ENCODE measurements around the gene VWF. TPM values are rescaled to one million over a fixed set of nuclear protein-coding genes. Genes with fewer than 3 reads are reported as not detected.
A peak's percentile ranks its signal among the peaks of the same experiment; 100 is the strongest.
"Not testable (repeated sequence)": the region's sequence is repeated elsewhere in the genome, so short reads cannot be mapped to it uniquely, and the experiment has no call there.

Gene VWF
- under 1 TPM; 0.24 to 0.25 TPM for total RNA-seq

DNA sequence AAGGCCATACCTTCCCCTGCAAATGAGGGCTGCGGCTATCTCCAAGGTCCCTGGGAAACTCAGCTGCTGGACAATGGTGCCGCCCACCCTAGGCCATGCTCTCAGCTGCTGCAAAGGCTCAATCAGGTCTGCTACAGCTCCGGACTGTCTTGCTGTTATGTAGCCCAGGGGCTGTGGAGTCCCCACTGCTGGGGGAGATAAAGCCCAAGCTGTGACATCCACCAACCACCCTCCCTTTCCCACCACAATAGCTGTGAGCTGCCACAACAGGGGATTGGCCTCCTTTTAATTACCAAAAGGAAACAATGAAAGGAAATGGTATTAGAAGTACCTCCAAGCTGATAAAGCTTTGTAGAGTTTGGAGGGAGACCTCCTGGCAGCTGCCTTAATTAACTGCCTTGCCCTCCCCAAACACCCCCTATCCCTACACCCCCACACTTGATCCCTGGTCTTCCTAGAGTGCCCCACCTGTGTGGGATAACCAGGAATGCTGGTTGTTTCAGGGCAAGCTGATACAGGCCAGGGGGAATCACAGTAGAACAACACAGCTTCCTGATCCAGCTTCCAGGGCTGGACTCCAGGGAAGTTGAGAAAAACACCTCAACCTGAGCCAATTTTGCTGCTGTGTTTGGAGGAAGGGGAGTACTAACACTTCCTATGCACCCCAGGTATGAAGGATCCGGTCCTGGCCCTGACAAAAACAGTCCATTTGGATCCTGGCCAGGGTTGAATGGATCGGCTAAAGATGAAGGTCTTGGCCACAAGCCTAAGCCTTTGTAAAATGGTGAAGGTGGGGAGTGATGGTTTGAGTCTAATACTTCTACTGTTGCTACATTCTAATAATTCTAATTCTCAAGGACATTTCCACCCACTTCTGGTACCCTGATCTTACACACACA, at the start of gene VWF:
VWF (minus strand) TSS at position 260 of the 899 bp plus-strand sequence. CDS start 1,474 bp downstream, outside the sequence.
- Mint-ChIP-seq H3K27ac (no peak within 1 kb of the TSS), H3K4me3 (no peak within 1 kb of the TSS), H3K27me3 (no peaks in the 10 kb centered on the region), H3K36me3 (no peaks in the 10 kb centered on the region), H3K9me3 (no peaks in the 10 kb centered on the region), H3K4me1 (no peaks in the 10 kb centered on the region)
- no peak for DNase-seq

DNA sequence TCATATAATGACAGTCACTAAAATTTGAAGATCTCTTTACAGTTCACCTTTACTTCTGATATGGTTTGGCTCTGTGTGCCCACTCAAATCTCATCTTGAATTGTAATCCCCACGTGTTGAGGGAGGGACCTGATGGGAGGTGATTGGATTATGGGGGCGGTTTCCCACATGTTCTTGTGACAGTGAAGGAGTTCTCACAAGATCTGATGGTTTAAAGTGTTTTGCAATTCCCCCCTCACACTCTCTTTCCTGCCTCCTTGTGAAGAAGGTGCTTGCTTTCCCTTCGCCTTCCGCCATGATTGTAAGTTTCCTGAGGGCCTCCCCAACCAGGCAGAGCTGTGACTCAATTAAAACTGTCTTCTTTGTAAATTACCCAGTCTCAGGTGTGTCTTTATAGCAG, 48.4 kb upstream of the VWF start:
- no peak overlapping the region for H3K4me3 Mint-ChIP-seq
- no peaks in the 10 kb centered on the region for H3K27me3 Mint-ChIP-seq
- no peak for DNase-seq
- H3K36me3 Mint-ChIP-seq: no peaks in the 10 kb centered on the region
- H3K4me1 Mint-ChIP-seq: peaks cover 19% of the 10 kb centered on the region
- no peaks in the 10 kb centered on the region for H3K9me3 Mint-ChIP-seq
- no peak overlapping the region for H3K27ac Mint-ChIP-seq

DNA sequence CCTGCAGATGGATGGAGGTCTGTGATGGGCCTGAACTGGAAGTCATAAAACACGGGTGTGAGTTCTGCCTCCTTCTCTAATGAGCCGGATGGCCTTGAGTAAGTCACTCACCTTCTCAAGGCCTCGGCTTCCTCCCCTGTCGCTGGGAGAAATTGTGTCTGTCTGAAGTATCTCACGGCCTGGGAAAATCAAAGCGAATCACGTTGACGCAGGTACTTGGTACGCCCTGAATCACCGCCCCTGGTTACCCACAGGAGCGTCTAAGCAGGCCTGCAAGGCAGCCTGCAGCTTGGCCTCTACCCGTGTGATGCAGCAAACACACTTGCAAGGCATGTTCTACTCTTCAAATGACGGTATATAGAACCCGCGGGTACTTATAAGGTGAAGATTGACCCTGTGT, 47.6 kb upstream of the VWF start:
- Mint-ChIP-seq H3K36me3 (no peaks in the 10 kb centered on the region), H3K27me3 (no peaks in the 10 kb centered on the region), H3K27ac (no peak overlapping the region), H3K4me1 (peaks cover 27% of the 10 kb centered on the region), H3K4me3 (no peak overlapping the region), H3K9me3 (no peaks in the 10 kb centered on the region)
- no peak for DNase-seq

DNA sequence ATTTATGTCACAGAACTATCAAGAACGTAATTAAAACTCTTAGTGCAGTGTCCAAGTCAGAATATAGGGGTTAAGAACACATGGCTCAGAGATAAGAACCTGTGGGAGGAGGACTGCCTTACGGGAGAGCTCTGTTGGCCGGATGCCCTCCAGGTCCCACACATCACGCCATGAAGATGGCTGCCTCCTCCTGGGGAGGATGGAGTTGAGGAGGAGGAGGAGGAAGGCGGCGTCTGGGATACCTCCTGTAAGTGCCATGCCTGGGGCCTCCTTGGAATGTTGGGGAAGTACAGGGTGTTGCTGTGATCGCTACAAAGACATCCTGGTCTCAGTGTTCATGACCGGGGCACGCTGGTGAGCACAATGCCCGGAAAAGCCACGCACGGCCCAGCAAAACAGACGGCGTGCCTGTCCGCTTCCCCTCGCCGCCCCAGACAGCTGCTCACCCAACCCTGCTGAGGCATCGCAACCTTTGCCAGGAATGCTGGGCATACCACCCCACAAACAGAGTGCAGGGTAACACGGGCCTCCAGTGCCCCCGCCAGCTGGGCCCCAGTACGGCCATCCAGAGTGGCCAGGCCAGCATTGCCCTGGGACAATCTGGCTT, 47.0 kb upstream of the VWF start:
- H3K4me1 Mint-ChIP-seq: peaks cover 33% of the 10 kb centered on the region

DNA sequence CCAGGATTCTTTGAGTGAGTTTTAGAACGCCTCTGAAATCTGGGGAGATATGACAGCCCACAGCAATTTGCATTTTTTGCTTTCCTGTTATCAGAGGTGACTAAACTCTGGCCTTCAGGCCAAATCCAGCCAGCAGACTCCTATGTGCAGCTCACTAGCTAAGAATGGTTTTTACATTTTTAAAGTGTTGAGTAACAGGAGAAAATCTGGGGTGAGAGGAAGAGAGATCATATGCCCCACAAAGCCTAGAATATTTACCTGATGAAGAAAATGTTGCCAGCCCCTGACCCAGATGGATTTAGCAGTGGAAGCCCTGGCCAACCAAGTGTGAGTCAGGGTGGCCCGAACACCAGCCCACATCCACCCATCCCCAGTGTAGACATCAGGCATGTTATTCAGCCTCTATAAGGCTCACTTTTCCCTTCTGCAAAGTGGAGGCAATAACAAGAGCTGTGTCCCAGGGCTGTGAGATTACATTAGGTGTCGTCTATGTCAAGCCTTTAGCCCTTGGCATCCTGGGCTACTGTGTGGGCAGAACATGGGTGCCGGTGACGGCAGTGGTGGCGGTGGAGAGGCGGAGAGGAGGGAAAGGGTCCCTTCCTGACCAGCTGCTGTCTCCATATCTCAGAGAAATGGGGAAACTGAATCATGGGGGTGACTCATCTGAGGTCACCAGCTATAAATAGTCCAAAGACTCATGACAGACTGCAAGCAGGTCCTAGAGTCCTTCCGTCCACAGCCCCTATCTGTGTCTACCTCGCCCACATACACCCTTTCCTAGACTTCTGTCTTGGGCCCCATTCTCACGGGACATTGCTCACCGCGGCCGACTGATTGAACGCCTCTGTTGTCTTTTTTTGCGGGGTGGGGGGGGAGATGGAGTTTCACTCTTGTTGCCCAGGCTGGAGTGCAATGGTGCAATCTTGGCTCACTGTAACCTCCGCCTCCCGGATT, 43.1 kb upstream of the VWF start:
- H3K27me3 Mint-ChIP-seq: no peaks in the 10 kb centered on the region
- peak overlapping the region; percentile 96 for H3K27ac Mint-ChIP-seq
- H3K36me3 Mint-ChIP-seq: no peaks in the 10 kb centered on the region
- peaks cover 33% of the 10 kb centered on the region for H3K4me1 Mint-ChIP-seq
- no peaks in the 10 kb centered on the region for H3K9me3 Mint-ChIP-seq
- peak; percentile 87 for DNase-seq
- peak overlapping the region; percentile 42 for H3K4me3 Mint-ChIP-seq

More for the DNA sequence above, 47.0 kb upstream of the VWF start:
- no peak overlapping the region for H3K4me3 Mint-ChIP-seq
- DNase-seq: no peak
- H3K9me3 Mint-ChIP-seq: no peaks in the 10 kb centered on the region
- no peak overlapping the region for H3K27ac Mint-ChIP-seq
- no peaks in the 10 kb centered on the region for H3K36me3 Mint-ChIP-seq
- no peaks in the 10 kb centered on the region for H3K27me3 Mint-ChIP-seq

DNA sequence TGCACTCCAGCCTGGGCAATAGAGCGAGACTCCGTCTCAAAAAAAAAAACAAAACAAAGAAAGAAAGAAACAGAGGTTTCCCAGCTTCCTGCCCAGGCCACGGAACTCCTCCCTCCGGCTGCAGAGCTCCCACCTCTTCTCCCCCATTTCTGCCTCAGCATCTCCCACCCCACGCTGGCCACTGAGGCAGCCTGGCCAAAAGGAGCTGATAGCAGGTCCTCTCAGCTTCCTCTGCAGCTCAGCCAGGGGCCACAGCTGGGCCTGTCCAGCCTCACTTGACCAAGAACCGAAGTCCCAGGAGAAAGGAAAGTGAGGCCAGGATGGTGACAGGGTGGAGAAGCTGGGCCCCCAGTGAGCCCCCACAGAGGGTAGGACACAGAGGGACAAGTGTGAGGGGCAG, 42.3 kb upstream of the VWF start:
- DNase-seq: no peak
- peak overlapping the region; percentile 96 for H3K27ac Mint-ChIP-seq
- no peak overlapping the region for H3K4me3 Mint-ChIP-seq

DNA sequence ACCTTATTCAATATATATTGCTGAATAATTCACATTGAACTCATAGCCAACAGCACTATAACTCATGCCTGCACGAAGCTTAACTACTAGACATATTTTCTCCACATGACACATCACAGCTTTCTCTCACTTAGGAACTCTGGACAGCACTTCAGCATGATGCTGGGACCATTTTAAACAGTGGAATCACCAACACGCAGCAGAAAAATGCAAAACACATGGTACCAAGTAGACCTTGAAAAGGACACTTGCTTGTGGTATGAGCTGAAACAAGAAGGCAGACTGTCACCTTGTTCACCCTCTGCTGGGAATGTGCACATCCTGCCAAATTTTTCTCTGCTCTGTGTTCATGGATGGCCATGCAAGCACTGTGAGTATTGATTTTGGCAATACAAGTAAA, 40.9 kb upstream of the VWF start:
- no peak overlapping the region for H3K27ac Mint-ChIP-seq
- no peaks in the 10 kb centered on the region for H3K9me3 Mint-ChIP-seq
- no peak for DNase-seq
- H3K36me3 Mint-ChIP-seq: no peaks in the 10 kb centered on the region
- no peaks in the 10 kb centered on the region for H3K27me3 Mint-ChIP-seq
- peaks cover 39% of the 10 kb centered on the region for H3K4me1 Mint-ChIP-seq
- H3K4me3 Mint-ChIP-seq: no peak overlapping the region

More for the DNA sequence above, 42.3 kb upstream of the VWF start:
- no peaks in the 10 kb centered on the region for H3K9me3 Mint-ChIP-seq
- H3K36me3 Mint-ChIP-seq: no peaks in the 10 kb centered on the region
- H3K27me3 Mint-ChIP-seq: no peaks in the 10 kb centered on the region
- H3K4me1 Mint-ChIP-seq: peaks cover 33% of the 10 kb centered on the region

DNA sequence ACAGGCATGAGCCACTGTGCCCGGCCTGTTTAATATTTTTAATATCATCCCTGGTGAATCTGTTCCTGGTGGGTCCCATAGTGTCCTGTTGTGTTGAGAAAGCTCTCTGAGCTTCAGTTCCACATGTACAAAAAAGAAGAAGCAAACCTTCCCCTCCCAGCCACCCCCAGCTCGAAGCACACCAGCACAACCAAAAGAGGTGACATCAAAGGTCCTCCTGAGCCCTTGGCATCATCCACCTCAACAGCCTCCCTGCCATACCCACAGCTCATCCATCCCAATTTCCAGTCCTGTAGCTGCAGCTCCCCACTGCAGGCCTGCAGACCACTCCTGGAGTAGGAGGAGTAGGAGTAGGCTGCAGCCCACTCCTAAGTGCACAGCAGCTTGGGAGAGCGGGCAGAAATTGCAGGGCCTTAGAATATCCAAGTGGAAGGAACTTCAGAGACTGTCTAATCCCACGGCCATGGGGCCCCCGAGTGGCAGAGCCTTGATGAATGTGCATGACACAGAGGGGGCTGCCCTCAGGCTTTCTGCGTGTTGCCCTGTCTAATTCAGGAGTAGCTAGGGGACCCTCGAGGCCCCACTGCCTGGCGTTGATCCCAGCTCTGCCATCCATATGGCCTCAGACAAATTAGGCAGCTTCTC, 39.1 kb upstream of the VWF start:
- H3K9me3 Mint-ChIP-seq: no peaks in the 10 kb centered on the region

DNA sequence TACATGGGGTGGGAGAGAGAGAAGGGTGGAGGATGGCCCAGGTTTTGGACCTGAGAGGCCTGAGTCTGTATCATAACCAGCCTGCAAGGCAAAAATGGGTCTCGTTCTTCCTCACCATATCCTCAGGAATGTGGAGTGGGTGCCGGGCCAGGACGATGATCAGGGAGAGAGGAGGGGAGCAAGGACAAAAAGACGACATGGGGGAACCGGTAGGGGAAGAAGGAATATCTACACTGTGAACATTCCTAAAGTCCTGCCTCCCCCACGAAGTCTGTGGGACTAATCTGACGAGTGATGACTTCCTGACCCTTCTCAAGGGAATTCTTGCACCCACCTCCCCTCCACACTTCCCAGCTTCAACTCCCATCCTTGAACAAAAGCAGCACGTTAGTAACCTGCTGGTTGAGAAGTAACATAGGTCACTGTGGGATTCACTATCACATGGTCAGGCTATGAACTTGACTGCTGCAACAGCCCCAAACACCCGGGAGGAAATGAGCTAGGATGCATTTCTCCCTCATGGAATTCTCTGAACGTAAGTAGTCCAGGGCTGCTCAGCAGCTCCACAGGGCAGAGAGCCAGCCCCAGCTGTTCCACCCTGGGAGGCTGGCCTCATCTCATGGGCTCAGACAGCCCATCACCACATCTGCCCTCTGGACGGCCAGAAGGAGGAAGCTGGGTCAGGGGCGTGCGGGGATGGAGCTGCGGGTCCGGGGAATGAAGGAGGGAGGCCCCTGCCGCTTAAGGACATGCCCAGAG, 36.8 kb upstream of the VWF start:
- Mint-ChIP-seq H3K9me3 (no peaks in the 10 kb centered on the region), H3K4me3 (no peak overlapping the region), H3K4me1 (peaks cover 23% of the 10 kb centered on the region), H3K27ac (no peak overlapping the region), H3K27me3 (no peaks in the 10 kb centered on the region), H3K36me3 (no peaks in the 10 kb centered on the region)
- no peak for DNase-seq

More for the DNA sequence above, 39.1 kb upstream of the VWF start:
- Mint-ChIP-seq H3K4me3 (no peak overlapping the region), H3K27me3 (no peaks in the 10 kb centered on the region), H3K27ac (no peak overlapping the region), H3K4me1 (peaks cover 36% of the 10 kb centered on the region), H3K36me3 (no peaks in the 10 kb centered on the region)
- no peak for DNase-seq

DNA sequence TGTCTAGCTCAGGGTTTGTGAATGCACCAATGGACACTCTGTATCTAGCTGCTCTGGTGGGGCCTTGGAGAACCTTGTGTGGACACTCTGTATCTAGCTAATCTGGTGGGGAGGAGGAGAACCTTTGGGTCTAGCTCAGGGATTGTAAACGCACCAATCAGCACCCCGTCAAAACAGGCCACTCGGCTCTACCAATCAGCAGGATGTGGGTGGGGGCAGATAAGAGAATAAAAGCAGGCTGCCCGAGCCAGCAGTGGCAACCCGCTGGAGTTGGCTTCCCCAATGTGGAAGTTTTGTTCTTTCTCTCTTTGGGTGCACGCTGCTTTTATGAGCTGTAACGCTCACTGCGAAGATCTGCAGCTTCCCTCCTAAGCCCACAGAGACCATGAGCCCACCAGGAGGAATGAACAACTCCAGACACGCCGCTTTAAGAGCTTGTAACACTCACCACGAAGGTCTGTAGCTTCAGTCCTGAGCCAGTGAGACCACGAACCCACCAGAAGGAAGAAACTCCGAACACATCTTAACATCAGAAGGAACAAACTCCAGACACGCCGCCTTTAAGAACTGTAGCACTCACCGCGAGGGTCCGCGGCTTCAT, 35.7 kb upstream of the VWF start:
- not testable (repeated sequence) for H3K36me3 Mint-ChIP-seq, H3K9me3 Mint-ChIP-seq, H3K27me3 Mint-ChIP-seq, DNase-seq, H3K4me3 Mint-ChIP-seq, H3K27ac Mint-ChIP-seq
- peaks cover 23% of the 10 kb centered on the region for H3K4me1 Mint-ChIP-seq

DNA sequence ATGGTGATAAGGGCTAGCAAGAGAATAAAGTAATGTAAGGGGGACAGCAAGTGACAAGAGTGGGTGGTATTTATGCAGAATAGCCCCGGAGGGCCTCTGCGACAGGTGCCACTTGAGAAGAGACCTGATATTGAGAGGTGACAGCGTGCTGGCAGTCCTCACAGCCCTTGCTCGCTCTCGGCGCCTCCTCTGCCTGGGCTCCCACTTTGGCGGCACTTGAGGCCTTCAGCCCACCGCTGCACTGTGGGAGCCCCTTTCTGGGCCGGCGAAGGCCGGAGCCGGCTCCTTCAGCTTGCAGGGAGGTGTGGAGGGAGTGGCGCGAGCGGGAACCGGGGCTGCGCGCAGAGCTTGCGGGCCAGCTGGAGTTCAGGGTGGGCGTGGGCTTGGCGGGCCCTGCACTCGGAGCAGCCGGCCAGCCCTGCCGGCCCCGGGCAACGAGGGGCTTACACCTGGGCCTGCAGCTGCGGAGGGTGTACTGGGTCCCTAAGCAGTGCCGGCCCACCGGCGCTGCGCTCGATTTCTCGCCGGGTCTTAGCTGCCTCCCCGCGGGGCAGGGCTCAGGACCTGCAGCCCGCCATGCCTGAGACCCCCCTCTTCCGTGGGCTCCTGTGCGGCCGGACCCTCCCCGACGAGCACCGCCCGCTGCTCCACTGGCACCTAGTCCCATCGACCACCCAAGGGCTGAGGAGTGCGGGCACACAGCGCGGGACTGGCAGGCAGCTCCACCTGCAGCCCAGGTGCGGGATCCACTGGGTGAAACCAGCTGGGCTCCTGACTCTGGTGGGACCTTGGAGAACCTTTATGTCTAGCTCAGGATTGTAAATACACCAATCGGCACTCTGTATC, 34.9 kb upstream of the VWF start:
- DNase-seq, H3K27me3 Mint-ChIP-seq, H3K27ac Mint-ChIP-seq, H3K9me3 Mint-ChIP-seq, H3K4me3 Mint-ChIP-seq, H3K36me3 Mint-ChIP-seq: not testable (repeated sequence)
- peaks cover 23% of the 10 kb centered on the region for H3K4me1 Mint-ChIP-seq

DNA sequence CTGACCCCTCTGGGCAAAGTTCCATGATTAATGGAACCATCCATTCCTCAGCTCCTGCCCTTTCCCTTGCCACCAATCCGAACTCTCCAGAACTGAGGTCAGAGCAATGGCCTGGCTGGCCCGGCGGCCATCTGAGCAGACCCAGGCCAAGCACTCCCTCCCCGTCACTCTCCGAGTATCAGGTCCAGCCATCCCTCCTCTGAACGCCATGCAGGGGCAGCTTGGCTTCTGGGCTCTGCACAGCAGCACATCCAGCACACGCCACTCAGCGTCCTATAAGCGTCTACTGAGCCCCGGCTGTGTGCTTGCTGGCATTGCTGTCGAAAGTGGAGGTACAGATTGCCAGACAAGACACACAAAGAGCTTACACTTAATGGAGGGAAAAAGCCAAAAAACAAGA, 34.3 kb upstream of the VWF start:
- Mint-ChIP-seq H3K27me3 (no peaks in the 10 kb centered on the region), H3K36me3 (no peaks in the 10 kb centered on the region), H3K9me3 (no peaks in the 10 kb centered on the region), H3K4me3 (no peak overlapping the region), H3K4me1 (peaks cover 23% of the 10 kb centered on the region), H3K27ac (no peak overlapping the region)
- no peak for DNase-seq

DNA sequence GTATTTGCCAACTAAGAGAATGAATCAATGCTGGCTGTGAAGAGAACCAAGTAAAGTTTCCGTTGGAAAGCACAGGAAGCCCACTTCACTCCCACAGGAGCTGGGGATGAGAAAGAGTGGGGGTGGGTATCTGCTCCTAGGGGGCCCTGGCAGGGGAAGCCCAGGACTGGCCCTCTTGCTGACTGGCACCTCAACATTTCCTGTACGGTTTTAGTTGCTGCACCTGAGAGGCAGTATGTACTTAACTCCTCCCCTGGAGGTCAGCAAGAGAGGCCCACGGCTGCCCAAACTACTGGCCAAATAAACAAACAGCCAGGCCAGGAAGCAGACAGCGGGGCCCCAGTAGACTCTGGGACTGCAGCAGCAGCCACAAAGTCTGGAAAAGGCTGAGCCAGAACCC, 33.8 kb upstream of the VWF start:
- no peak overlapping the region for H3K27ac Mint-ChIP-seq
- no peak for DNase-seq

More for the DNA sequence above, 33.8 kb upstream of the VWF start:
- Mint-ChIP-seq H3K27me3 (no peaks in the 10 kb centered on the region), H3K4me3 (no peak overlapping the region), H3K36me3 (no peaks in the 10 kb centered on the region), H3K4me1 (peaks cover 23% of the 10 kb centered on the region), H3K9me3 (no peaks in the 10 kb centered on the region)
